ENCODE results near the gene MUC21.

Gene MUC21

GRCh38 chr6:31038559-31038958 lies 55.0 kb downstream of the MUC21 start:
- no peak for DNase-seq
- intact Hi-C loops (cut with DNase I): no loop called here
